K562 (cell line): Measurements from ENCODE around the gene ZNRF3. TPM values are rescaled to one million over a fixed set of nuclear protein-coding genes. Genes with fewer than 3 reads are reported as not detected.

Experiments
- ATAC-seq: fragments of 200-7000 bp; cut with Tn5 transposase; 3 replicates; pipeline ENCODE4 v1.9.1; 2020; ENCODE audit warnings: moderate library complexity
- BruUV-seq: library from RNA; stranded (reverse); fragments of 400-500 nt; replicated peaks from 2 replicates; lab custom pipeline; 2021; lab: Mats Ljungman, UMichigan
- CTCF ChIA-PET: fragments of 300-600 bp; formaldehyde crosslinking; extraction: SDS; loops from one replicate; lab custom pipeline; 2021; ENCODE audit warnings: low intra/inter-chr PET ratio; lab: Yijun Ruan, JAX
- POLR2A ChIA-PET: fragments of 300-600, 350-650 bp; sonication (Branson Sonifier 250); formaldehyde crosslinking; extraction: SDS; loops from one replicate; lab custom pipeline; 2021; ENCODE audit warnings: antibody characterized with exemption, inconsistent platforms; lab: Yijun Ruan, JAX
- DNase-seq, 4 experiments: peaks; one replicate each; pipeline versions ENCODE4 v3.0.0 to v3.0.0-alpha.2; 2011 to 2018; ENCODE audit warnings: low spot score in 3 of 4, mixed read lengths in 3 of 4; ENCODE audit errors: extremely low read depth in 1 of 4
- FAIRE-seq: peaks from 2 replicates; lab custom pipeline; 2011; peaks lifted over from hg19 to GRCh38; lab: Jason Lieb, UNC
- H2AFZ ChIP-seq: 2 replicates; pipeline ENCODE4 v1.6.0; 2011; ENCODE audit warnings: low read depth, low read length, control low read depth, inconsistent platforms
- H3K27ac ChIP-seq: fragments of 200-600 bp; 3 replicates; pipeline ENCODE4 v1.8.0; 2011; ENCODE audit warnings: low read depth, mild to moderate bottlenecking, control low read depth, inconsistent platforms, low read length, moderate library complexity, mixed read lengths; ENCODE audit errors: extremely low read depth
- H3K27me3 ChIP-seq, 2 experiments: fragments of 300-600 bp in 1 of 2; 2 replicates in 1 of 2; 3 replicates in 1 of 2; pipeline versions ENCODE4 v1.6.0 to v1.8.0; 2011; ENCODE audit warnings: inconsistent platforms in 2 of 2, low read length in 2 of 2, mild to moderate bottlenecking in 1 of 2, mixed read lengths in 1 of 2, moderate library complexity in 1 of 2; ENCODE audit not compliant: control insufficient read depth in 2 of 2, insufficient read depth in 2 of 2
- H3K36me3 ChIP-seq: fragments of 300-600 bp; 3 replicates; pipeline ENCODE4 v1.8.0; 2011; ENCODE audit warnings: mild to moderate bottlenecking, low read length, inconsistent platforms; ENCODE audit not compliant: control insufficient read depth, insufficient read depth
- H3K4me1 ChIP-seq, 2 experiments: fragments of 200-600 bp in 1 of 2; replicated peaks in 1 of 2; 2 replicates in 1 of 2; 3 replicates in 1 of 2; pipeline versions ENCODE4 v1.5.1 to v1.8.0; 2011; ENCODE audit warnings: inconsistent platforms in 2 of 2, low read length in 2 of 2, mild to moderate bottlenecking in 1 of 2, mixed read lengths in 1 of 2, moderate library complexity in 1 of 2; ENCODE audit not compliant: control insufficient read depth in 2 of 2, insufficient read depth in 2 of 2
- H3K4me2 ChIP-seq: 2 replicates; pipeline ENCODE4 v1.6.1; 2011; ENCODE audit warnings: low read length, control low read depth, inconsistent platforms, mixed read lengths; ENCODE audit not compliant: insufficient read depth
- H3K4me3 ChIP-seq: fragments of 200-600 bp; sonication (generic), shearing (Covaris generic); 2 replicates; pipeline ENCODE4 v1.5.1; 2016; ENCODE audit warnings: control low read depth, inconsistent platforms
- H3K79me2 ChIP-seq: fragments of 200-600 bp; 3 replicates; pipeline ENCODE4 v1.8.0; 2011; ENCODE audit warnings: low read length, inconsistent platforms; ENCODE audit not compliant: control insufficient read depth, insufficient read depth
- H3K9ac ChIP-seq, 2 experiments: 2 replicates each; pipeline versions ENCODE4 v1.6.0 to v1.6.1; 2011; ENCODE audit warnings: low read depth in 2 of 2, low read length in 2 of 2, control low read depth in 1 of 2, inconsistent platforms in 1 of 2, mild to moderate bottlenecking in 1 of 2, mixed read lengths in 1 of 2; ENCODE audit not compliant: insufficient read depth in 1 of 2
- H3K9me1 ChIP-seq: one replicate; pipeline ENCODE4 v1.6.0; 2011; ENCODE audit warnings: inconsistent platforms, mild to moderate bottlenecking, low read length, moderate library complexity; ENCODE audit not compliant: control insufficient read depth, insufficient read depth
- H3K9me3 ChIP-seq: replicated peaks from 2 replicates; pipeline ENCODE4 v1.5.1; 2011; ENCODE audit warnings: low read depth, low read length, inconsistent platforms; ENCODE audit not compliant: control insufficient read depth, insufficient read depth
- H4K20me1 ChIP-seq: replicated peaks from 2 replicates; pipeline ENCODE4 v1.6.1; 2011; ENCODE audit warnings: low read length, inconsistent platforms, mixed read lengths; ENCODE audit not compliant: control insufficient read depth, insufficient read depth
- DACH1 ChIP-seq: fragments of 450-650 bp; IDR thresholded peaks from 2 replicates; pipeline ENCODE4 v1.6.1; 2018; ENCODE audit not compliant: partially characterized antibody
- GATAD2B ChIP-seq: fragments of 450-650 bp; IDR thresholded peaks from 2 replicates; pipeline ENCODE4 v1.6.1; 2017; ENCODE audit warnings: mild to moderate bottlenecking, borderline replicate concordance
- KLF13 ChIP-seq: fragments of 450-650 bp; IDR thresholded peaks from 2 replicates; pipeline ENCODE4 v1.6.1; 2016; ENCODE audit warnings: missing genetic modification characterization, low read depth, mild to moderate bottlenecking, missing compliant biosample characterization, moderate library complexity, borderline replicate concordance
- POLR2H ChIP-seq: IDR thresholded peaks from 2 replicates; pipeline ENCODE4 v1.6.1; 2016; ENCODE audit warnings: missing genetic modification characterization, low read depth, mild to moderate bottlenecking, control low read depth, missing compliant biosample characterization, moderate library complexity
- RBM34 ChIP-seq: fragments of 200-400 bp; formaldehyde crosslinking; IDR thresholded peaks from 2 replicates; pipeline ENCODE4 v1.6.1; 2018; ENCODE audit warnings: low read length, borderline replicate concordance; ENCODE audit not compliant: insufficient read depth
- TAF9B ChIP-seq: fragments of 450-650 bp; IDR thresholded peaks from 2 replicates; pipeline ENCODE4 v1.6.1; 2018; ENCODE audit warnings: mild to moderate bottlenecking; ENCODE audit not compliant: partially characterized antibody
- ZFP30 ChIP-seq: fragments of 250-450 bp; sonication (Bioruptor Pico); IDR thresholded peaks from 2 replicates; pipeline ENCODE4 v1.8.0; 2022; ENCODE audit warnings: moderate library complexity, mild to moderate bottlenecking, inconsistent platforms, borderline replicate concordance
- ZFX ChIP-seq: sonication (generic); formaldehyde crosslinking; IDR thresholded peaks from 2 replicates; pipeline ENCODE4 v1.8.0; 2022; ENCODE audit warnings: mild to moderate bottlenecking, missing genetic modification reagents, moderate library complexity
- ZNF551 ChIP-seq: fragments of 250-450 bp; sonication (Bioruptor Pico); IDR thresholded peaks from 2 replicates; pipeline ENCODE4 v1.5.0; 2021; ENCODE audit warnings: mild to moderate bottlenecking, moderate library complexity
- WGBS: fragments of 100-300 bp; shearing (Covaris generic); methylation state at CpG from one replicate; pipeline ENCODE4 v1.1.6; 2016; ENCODE audit warnings: low coverage, mixed read lengths; ENCODE audit not compliant: insufficient coverage; ENCODE audit errors: missing lambda C conversion rate; 5-methylcytosine and 5-hydroxymethylcytosine counted together
- in situ Hi-C: fragments of 300-500 bp; cut with MboI; formaldehyde crosslinking; loops from 4 replicates; pipeline ENCODE4 v1.15.0; 2018; ENCODE audit warnings: inconsistent platforms, mixed read lengths
- intact Hi-C: fragments of 100-400 bp; cut with micrococcal nuclease; formaldehyde crosslinking; loops from 2 replicates; pipeline ENCODE4 v1.14.2; 2022
- polyA plus RNA-seq, 8 experiments: library from polyadenylated mRNA; depleted of rRNA in 4 of 8; stranded (reverse) in 5 of 8; unstranded in 3 of 8; fragments of >200 nt; fragmentation: Nextera tagmentation in 2 of 8; fragmentation: Illumina TruSeq in 1 of 8; extraction: Ambion mirVana in 2 of 8; extraction: Trizol in 1 of 8; gene quantifications; 2 replicates each; pipeline versions ENCODE4 v1.2.1 to v1.2.3, GENCODE V29; 2011 to 2014; ENCODE audit warnings: inconsistent platforms in 1 of 8, missing spikeins in 1 of 8
- total RNA-seq, 7 experiments: library from RNA; depleted of rRNA in 6 of 7; stranded (reverse); fragments of >200 nt in 6 of 7; fragmentation: Illumina TruSeq in 2 of 7; extraction: Trizol in 2 of 7; gene quantifications; 2 replicates each; pipeline versions ENCODE4 v1.2.1 to v1.2.3, GENCODE V29; 2011 to 2021; ENCODE audit warnings: low replicate concordance in 1 of 7
- TF ChIP-seq, protein P1 (sequence below): IDR thresholded peaks from 2 replicates; pipeline ENCODE4 v1.6.1; 2012; ENCODE audit warnings: low read depth, low read length, improper control_type of control experiment, borderline replicate concordance
- TF ChIP-seq, protein P2 (sequence below), 3 experiments: fragments of 200-800 bp in 1 of 3; sonication (Bioruptor generic) in 1 of 3; sonication (generic) in 1 of 3; formaldehyde crosslinking in 1 of 3; IDR thresholded peaks; 2 replicates each; pipeline versions ENCODE4 v1.6.1 to v1.8.0; 2016 to 2022; ENCODE audit warnings: mild to moderate bottlenecking in 2 of 3, missing compliant biosample characterization in 2 of 3, missing genetic modification characterization in 2 of 3, missing genetic modification reagents in 1 of 3
- TF ChIP-seq, protein P3 (sequence below): sonication (generic); formaldehyde crosslinking; IDR thresholded peaks from 2 replicates; pipeline ENCODE4 v1.8.1; 2023; ENCODE audit warnings: mild to moderate bottlenecking, missing genetic modification reagents
- TF ChIP-seq, protein P4 (sequence below): fragments of 250-450 bp; sonication (Bioruptor Pico); IDR thresholded peaks from 2 replicates; pipeline ENCODE4 v1.9.0; 2021; ENCODE audit warnings: mild to moderate bottlenecking
- TF ChIP-seq, protein P5 (sequence below): fragments of 250-450 bp; sonication (Bioruptor Pico); IDR thresholded peaks from 2 replicates; pipeline ENCODE4 v1.5.0; 2022; ENCODE audit warnings: mild to moderate bottlenecking

Gene ZNRF3
- total and polyA plus RNA-seq, 9 of the 15 experiments (the other 6 are each of a cell fraction or from before 2014, with no cell fraction given), result 0.41 to 5.9 (median 1.7) TPM

DNA sequence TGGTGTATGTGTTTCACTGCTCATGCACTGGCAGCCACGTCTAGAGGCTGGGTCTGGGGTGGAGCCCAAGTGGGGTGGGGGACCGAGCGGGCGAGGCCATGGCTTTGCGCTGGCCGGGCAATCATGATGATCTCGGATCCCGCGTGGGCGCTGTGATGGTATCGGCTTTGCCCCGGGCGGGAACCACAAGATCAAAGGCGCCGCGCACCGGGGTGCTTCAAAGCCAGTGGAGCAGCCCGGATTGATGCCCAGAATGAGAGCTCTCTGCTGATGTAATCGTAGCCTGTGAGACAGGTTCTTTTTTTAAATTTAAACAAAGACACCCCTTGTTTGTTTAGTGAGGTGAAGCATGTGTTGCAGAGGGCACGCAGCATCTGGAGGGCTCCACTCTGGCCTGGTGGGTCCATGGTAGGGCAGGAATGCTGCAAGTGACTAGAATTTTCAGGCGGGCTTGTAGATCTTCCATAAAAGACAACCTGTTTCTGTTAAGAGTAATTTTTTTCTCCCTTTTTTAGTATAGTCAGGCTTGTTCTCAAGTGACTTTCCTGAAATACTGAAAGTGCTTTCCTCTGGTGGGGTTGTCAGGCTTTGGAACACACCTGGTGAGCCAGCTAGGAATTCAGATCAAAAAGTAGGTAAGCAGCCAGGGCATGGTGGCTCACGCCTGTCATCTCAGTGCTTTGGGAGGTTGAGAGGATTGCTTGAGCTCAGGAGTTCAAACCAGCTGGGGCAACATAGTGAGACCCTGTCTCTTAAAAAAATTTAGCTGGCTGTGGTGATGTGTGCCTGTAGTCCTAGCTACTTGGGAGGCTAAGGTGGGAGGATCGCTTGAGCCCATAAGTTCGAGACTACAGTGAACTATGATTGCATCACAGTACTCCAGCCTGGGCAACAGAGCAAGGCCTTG is 40.7 kb downstream of the ZNRF3 start:
- H3K79me2 ChIP-seq, result peaks cover 6% of the 10 kb centered on the region; the same call in 2 of the 3 replicates
- H3K9me1 ChIP-seq, result no peaks in the 10 kb centered on the region
- 85% methylated on average over 16 of the region's 24 CpGs for WGBS
- POLR2A ChIA-PET, result no interaction called here
- in situ Hi-C loops (no loop called here), intact Hi-C loops (no loop called here)
- no peak overlapping the region for H2AFZ ChIP-seq
- no TSS peak for BruUV-seq
- H3K36me3 ChIP-seq, result no peaks in the 10 kb centered on the region
- no peak overlapping the region for H3K9ac ChIP-seq
- H4K20me1 ChIP-seq, result no peaks in the 10 kb centered on the region
- no peaks in the 10 kb centered on the region for H3K9me3 ChIP-seq
- FAIRE-seq (no peak), DNase-seq (no peak), ATAC-seq (no peak)
- H3K4me3 ChIP-seq, result no peak overlapping the region
- CTCF ChIA-PET, result no interaction called here
- no peaks in the 10 kb centered on the region for H3K27me3 ChIP-seq
- H3K27ac ChIP-seq, result no peak overlapping the region
- peaks cover 3 to 5% of the 10 kb centered on the region in 2 experiments; a peak in 3 of 5 replicates for H3K4me1 ChIP-seq
- no peak overlapping the region for H3K4me2 ChIP-seq
- TF ChIP-seq ZNF551, result no peak
- TF ChIP-seq, protein P1, sequence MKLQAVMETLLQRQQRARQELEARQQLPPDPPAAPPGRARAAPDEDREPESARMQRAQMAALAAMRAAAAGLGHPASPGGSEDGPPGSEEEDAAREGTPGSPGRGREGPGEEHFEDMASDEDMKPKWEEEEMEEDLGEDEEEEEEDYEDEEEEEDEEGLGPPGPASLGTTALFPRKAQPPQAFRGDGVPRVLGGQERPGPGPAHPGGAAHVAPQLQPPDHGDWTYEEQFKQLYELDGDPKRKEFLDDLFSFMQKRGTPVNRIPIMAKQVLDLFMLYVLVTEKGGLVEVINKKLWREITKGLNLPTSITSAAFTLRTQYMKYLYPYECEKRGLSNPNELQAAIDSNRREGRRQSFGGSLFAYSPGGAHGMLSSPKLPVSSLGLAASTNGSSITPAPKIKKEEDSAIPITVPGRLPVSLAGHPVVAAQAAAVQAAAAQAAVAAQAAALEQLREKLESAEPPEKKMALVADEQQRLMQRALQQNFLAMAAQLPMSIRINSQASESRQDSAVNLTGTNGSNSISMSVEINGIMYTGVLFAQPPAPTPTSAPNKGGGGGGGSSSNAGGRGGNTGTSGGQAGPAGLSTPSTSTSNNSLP, result no peak
- no peak for TF ChIP-seq GATAD2B
- TF ChIP-seq, protein P2, sequence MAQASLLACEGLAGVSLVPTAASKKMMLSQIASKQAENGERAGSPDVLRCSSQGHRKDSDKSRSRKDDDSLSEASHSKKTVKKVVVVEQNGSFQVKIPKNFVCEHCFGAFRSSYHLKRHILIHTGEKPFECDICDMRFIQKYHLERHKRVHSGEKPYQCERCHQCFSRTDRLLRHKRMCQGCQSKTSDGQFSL (CRISPR knock-in tag; IDR thresholded peaks at IDR 0.05), result no peak
- TF ChIP-seq, protein P2 (tag; IDR thresholded peaks at IDR 0.05), result no peak
- no peak for TF ChIP-seq RBM34
- TF ChIP-seq DACH1, result no peak
- TF ChIP-seq POLR2H, result no peak
- no peak for TF ChIP-seq KLF13 (tag)
- TF ChIP-seq, protein P3, sequence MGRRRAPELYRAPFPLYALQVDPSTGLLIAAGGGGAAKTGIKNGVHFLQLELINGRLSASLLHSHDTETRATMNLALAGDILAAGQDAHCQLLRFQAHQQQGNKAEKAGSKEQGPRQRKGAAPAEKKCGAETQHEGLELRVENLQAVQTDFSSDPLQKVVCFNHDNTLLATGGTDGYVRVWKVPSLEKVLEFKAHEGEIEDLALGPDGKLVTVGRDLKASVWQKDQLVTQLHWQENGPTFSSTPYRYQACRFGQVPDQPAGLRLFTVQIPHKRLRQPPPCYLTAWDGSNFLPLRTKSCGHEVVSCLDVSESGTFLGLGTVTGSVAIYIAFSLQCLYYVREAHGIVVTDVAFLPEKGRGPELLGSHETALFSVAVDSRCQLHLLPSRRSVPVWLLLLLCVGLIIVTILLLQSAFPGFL, result no peak
- no peak for TF ChIP-seq TAF9B
- no peak for TF ChIP-seq ZFP30 (CRISPR knock-in tag)
- TF ChIP-seq, protein P4, sequence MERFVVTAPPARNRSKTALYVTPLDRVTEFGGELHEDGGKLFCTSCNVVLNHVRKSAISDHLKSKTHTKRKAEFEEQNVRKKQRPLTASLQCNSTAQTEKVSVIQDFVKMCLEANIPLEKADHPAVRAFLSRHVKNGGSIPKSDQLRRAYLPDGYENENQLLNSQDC (CRISPR knock-in tag), result no peak
- TF ChIP-seq, protein P5, sequence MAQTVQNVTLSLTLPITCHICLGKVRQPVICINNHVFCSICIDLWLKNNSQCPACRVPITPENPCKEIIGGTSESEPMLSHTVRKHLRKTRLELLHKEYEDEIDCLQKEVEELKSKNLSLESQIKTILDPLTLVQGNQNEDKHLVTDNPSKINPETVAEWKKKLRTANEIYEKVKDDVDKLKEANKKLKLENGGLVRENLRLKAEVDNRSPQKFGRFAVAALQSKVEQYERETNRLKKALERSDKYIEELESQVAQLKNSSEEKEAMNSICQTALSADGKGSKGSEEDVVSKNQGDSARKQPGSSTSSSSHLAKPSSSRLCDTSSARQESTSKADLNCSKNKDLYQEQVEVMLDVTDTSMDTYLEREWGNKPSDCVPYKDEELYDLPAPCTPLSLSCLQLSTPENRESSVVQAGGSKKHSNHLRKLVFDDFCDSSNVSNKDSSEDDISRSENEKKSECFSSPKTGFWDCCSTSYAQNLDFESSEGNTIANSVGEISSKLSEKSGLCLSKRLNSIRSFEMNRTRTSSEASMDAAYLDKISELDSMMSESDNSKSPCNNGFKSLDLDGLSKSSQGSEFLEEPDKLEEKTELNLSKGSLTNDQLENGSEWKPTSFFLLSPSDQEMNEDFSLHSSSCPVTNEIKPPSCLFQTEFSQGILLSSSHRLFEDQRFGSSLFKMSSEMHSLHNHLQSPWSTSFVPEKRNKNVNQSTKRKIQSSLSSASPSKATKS (CRISPR knock-in tag), result no peak
- TF ChIP-seq ZFX (CRISPR knock-in tag), result no peak
